HL-60 (cell line): Measurements from ENCODE around the gene DELE1.

Source experiments
- DNase-seq, 2 experiments: peaks; one replicate each; pipeline ENCODE4 v3.0.0-alpha.2; 2010 to 2020; ENCODE audit warnings: low read depth in 1 of 2, low spot score in 1 of 2
- H3K27ac ChIP-seq: fragments of 250-450 bp; sonication (Bioruptor Pico); replicated peaks from 2 replicates; pipeline ENCODE4 v1.5.1; 2020; ENCODE audit warnings: mild to moderate bottlenecking, moderate library complexity
- H3K27me3 ChIP-seq: fragments of 250-450 bp; sonication (Bioruptor Pico); 2 replicates; pipeline ENCODE4 v1.5.1; 2021; ENCODE audit warnings: mild to moderate bottlenecking, moderate library complexity; ENCODE audit not compliant: insufficient read depth, poor library complexity, severe bottlenecking
- H3K4me3 ChIP-seq: replicated peaks from 2 replicates; pipeline ENCODE4 v1.5.1; 2011; ENCODE audit warnings: mild to moderate bottlenecking, control low read depth, low read length; ENCODE audit not compliant: insufficient read depth
- CTCF ChIP-seq: IDR thresholded peaks from one replicate; pipeline ENCODE4 v1.5.1; 2011; ENCODE audit warnings: low read length, control low read depth, inconsistent platforms; ENCODE audit not compliant: insufficient read depth
- GABPA ChIP-seq: IDR thresholded peaks from 2 replicates; pipeline ENCODE4 v1.6.1; 2012; ENCODE audit warnings: low read depth
- POLR2AphosphoS5 ChIP-seq: IDR thresholded peaks from 2 replicates; pipeline ENCODE4 v1.6.1; 2012; ENCODE audit warnings: low read depth
- REST ChIP-seq: IDR thresholded peaks from 2 replicates; pipeline ENCODE4 v1.6.1; 2012; ENCODE audit warnings: low read depth; ENCODE audit not compliant: insufficient replicate concordance
- SPI1 ChIP-seq: IDR thresholded peaks from 2 replicates; pipeline ENCODE4 v1.6.1; 2012; ENCODE audit warnings: low read depth, mild to moderate bottlenecking, borderline replicate concordance

Gene DELE1

GRCh38 chr5:141941779-141942178 is 18.1 kb downstream of the DELE1 start:
- no peaks in the 10 kb centered on the region for H3K27me3 ChIP-seq
- no peak overlapping the region for H3K4me3 ChIP-seq
- no peak overlapping the region for H3K27ac ChIP-seq
- no peak for DNase-seq
- TF ChIP-seq SPI1 (no peak), REST (no peak), POLR2AphosphoS5 (no peak), GABPA (no peak), CTCF (no peak)

GRCh38 chr5:141942185-141942857 is 18.6 kb downstream of the DELE1 start:
- Histone ChIP-seq H3K4me3 (no peak overlapping the region), H3K27ac (no peak overlapping the region), H3K27me3 (no peaks in the 10 kb centered on the region)
- DNase-seq = no peak
- TF ChIP-seq GABPA (no peak), REST (no peak), CTCF (no peak), SPI1 (no peak), POLR2AphosphoS5 (no peak)

GRCh38 chr5:141944076-141944475 is 20.4 kb downstream of the DELE1 start:
- H3K27me3 ChIP-seq = no peaks in the 10 kb centered on the region
- no peak for TF ChIP-seq SPI1
- no peak for TF ChIP-seq CTCF
- TF ChIP-seq POLR2AphosphoS5 = no peak
- no peak for TF ChIP-seq GABPA
- TF ChIP-seq REST = no peak
- DNase-seq = no peak
- H3K27ac ChIP-seq = no peak overlapping the region
- H3K4me3 ChIP-seq = no peak overlapping the region
